ENCODE measurements around the gene LRRC55.

- TF ChIP-seq CTCF (IDR thresholded peaks at IDR 0.05) (no peak), POLR2A (IDR thresholded peaks at IDR 0.05) (no peak)
Observed at GRCh38 chr11:57203882-57204480, 22.2 kb downstream of the LRRC55 start.
